Thyroid gland (tissue), 4 donors: ENCODE measurements around the gene PAMR1. TPM values are rescaled to one million over a fixed set of nuclear protein-coding genes. Genes with fewer than 3 reads are reported as not detected.

Experiments
- DNase-seq, 2 donors: peaks; one replicate each; pipeline ENCODE4 v3.0.0-alpha.2; 2019
- H3K27ac ChIP-seq, 3 donors: fragments of 200-600 bp; sonication (generic); 1 replicate in 2 of 3; 2 replicates in 1 of 3; pipeline ENCODE4 v1.5.1; 2016 to 2019; ENCODE audit warnings: mild to moderate bottlenecking in 1 of 3, moderate library complexity in 1 of 3
- H3K27me3 ChIP-seq: fragments of 200-600 bp; sonication (generic); one replicate; pipeline ENCODE4 v1.5.1; 2019
- H3K36me3 ChIP-seq, 2 donors: fragments of 200-600 bp; sonication (generic); one replicate each; pipeline ENCODE4 v1.5.1; 2016 to 2019
- H3K4me1 ChIP-seq, 2 donors: fragments of 200-600 bp; sonication (generic); one replicate each; pipeline ENCODE4 v1.5.1; 2017 to 2019
- H3K4me3 ChIP-seq, 3 donors: fragments of 200-600 bp; sonication (generic); replicated peaks in 1 of 3; 1 replicate in 2 of 3; 2 replicates in 1 of 3; pipeline ENCODE4 v1.5.1; 2016; ENCODE audit warnings: mild to moderate bottlenecking in 1 of 3
- H3K9me3 ChIP-seq: fragments of 200-600 bp; sonication (generic); one replicate; pipeline ENCODE4 v1.5.1; 2017
- CTCF ChIP-seq, 6 experiments: fragments of 200-600 bp in 3 of 6; fragments of 450-650 bp in 3 of 6; sonication (generic) in 3 of 6; IDR thresholded peaks; one replicate each; pipeline ENCODE4 v1.5.1; 2016 to 2019; ENCODE audit warnings: antibody characterized with exemption in 6 of 6, mild to moderate bottlenecking in 2 of 6, inconsistent platforms in 1 of 6, moderate library complexity in 1 of 6
- POLR2A ChIP-seq, 2 donors: fragments of 450-650 bp; IDR thresholded peaks; one replicate each; pipeline ENCODE4 v1.6.1; 2017; ENCODE audit warnings: antibody characterized with exemption in 2 of 2, mild to moderate bottlenecking in 2 of 2, moderate library complexity in 1 of 2
- WGBS, 2 donors: methylation state at CpG; one replicate each; pipeline ENCODE4 v1.1.5; 2017; 5-methylcytosine and 5-hydroxymethylcytosine counted together
- intact Hi-C: fragments of 100-400 bp; cut with DNase I; formaldehyde crosslinking; loops from one replicate; pipeline ENCODE4 v1.15.1; 2023
- total RNA-seq, 4 donors: library from RNA; depleted of rRNA; stranded (reverse); fragments of >200 nt; gene quantifications; one replicate each; pipeline ENCODE4 v1.2.3, GENCODE V29; 2016

Gene PAMR1
- total RNA-seq, 4 donors from 2014 or later: 1.2 to 16.4 (median 4.3) TPM

DNA sequence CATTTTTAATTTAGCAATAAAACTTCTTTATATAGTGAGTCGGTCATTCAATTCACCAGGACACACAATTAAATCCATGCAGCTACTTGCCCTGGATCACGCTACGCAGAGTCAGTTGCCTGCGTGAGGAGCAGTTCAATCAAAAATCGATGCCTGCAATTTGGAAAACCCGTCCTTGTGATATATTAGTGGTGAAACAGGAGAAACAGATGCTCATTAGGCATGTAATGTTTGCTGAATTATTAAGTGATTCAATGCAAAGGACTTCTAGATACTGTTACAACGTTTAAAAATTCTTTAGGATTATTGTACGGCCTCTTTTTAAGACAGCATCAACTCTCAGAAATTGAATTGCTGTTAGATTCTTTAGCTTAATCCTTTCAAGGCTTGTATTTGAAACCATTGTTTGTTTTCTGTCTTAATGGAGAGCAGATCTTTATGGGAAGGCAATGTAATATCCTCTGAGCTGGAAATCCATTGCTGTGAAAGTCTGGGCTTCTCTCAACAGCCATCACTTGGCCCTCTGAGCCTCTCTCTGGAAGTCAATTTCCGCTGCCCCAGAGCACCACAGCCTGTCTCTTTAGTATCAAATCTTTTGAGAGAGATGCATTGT is 20.1 kb upstream of the PAMR1 start:
- WGBS, 2 donors: 88 to 89% methylated on average over 9 of the region's 9 CpGs
- DNase-seq: no peak
- TF ChIP-seq CTCF (IDR thresholded peaks at IDR 0.05) (no peak), POLR2A (IDR thresholded peaks at IDR 0.05) (no peak)
- intact Hi-C loops: no loop called here
- H3K27ac ChIP-seq: no peak overlapping the region
- H3K27me3 ChIP-seq: no peaks in the 10 kb centered on the region
- no peaks in the 10 kb centered on the region for H3K9me3 ChIP-seq
- no peak overlapping the region for H3K4me3 ChIP-seq
- H3K36me3 ChIP-seq: no peaks in the 10 kb centered on the region
- no peaks in the 10 kb centered on the region for H3K4me1 ChIP-seq

GRCh38 chr11:35543481-35543880 is 18.1 kb upstream of the PAMR1 start:
- H3K4me3 ChIP-seq: no peak overlapping the region
- intact Hi-C loops: no loop called here
- no peak overlapping the region for H3K27ac ChIP-seq
- no peak for TF ChIP-seq POLR2A (IDR thresholded peaks at IDR 0.05)
- no peak for TF ChIP-seq CTCF (IDR thresholded peaks at IDR 0.05)
- WGBS, 2 donors: 67 to 75% methylated on average over 4 of the region's 4 CpGs
- DNase-seq: no peak
- no peaks in the 10 kb centered on the region for H3K27me3 ChIP-seq
- no peaks in the 10 kb centered on the region for H3K4me1 ChIP-seq
- H3K36me3 ChIP-seq: no peaks in the 10 kb centered on the region
- no peaks in the 10 kb centered on the region for H3K9me3 ChIP-seq

GRCh38 chr11:35541621-35542375 is 16.4 kb upstream of the PAMR1 start:
- intact Hi-C loops: no loop called here

GRCh38 chr11:35540526-35540925 is 15.1 kb upstream of the PAMR1 start:
- H3K27me3 ChIP-seq: no peaks in the 10 kb centered on the region
- no peaks in the 10 kb centered on the region for H3K36me3 ChIP-seq
- no peaks in the 10 kb centered on the region for H3K4me1 ChIP-seq
- TF ChIP-seq POLR2A (IDR thresholded peaks at IDR 0.05) (no peak), CTCF (IDR thresholded peaks at IDR 0.05) (no peak)
- H3K4me3 ChIP-seq: no peak overlapping the region
- 86 to 98% methylated on average over 3 of the region's 3 CpGs for WGBS, 2 donors
- no peak for DNase-seq
- intact Hi-C loops: no loop called here
- H3K9me3 ChIP-seq: no peaks in the 10 kb centered on the region
- H3K27ac ChIP-seq: no peak overlapping the region

More at GRCh38 chr11:35541621-35542375, 16.4 kb upstream of the PAMR1 start:
- Histone ChIP-seq H3K27me3 (no peaks in the 10 kb centered on the region), H3K36me3 (no peaks in the 10 kb centered on the region), H3K9me3 (no peaks in the 10 kb centered on the region), H3K4me1 (no peaks in the 10 kb centered on the region), H3K27ac (no peak overlapping the region), H3K4me3 (no peak overlapping the region)
- no peak for DNase-seq
- TF ChIP-seq POLR2A (IDR thresholded peaks at IDR 0.05) (no peak), CTCF (IDR thresholded peaks at IDR 0.05) (no peak)
- 48 to 52% methylated on average over 4 of the region's 4 CpGs for WGBS, 2 donors

DNA sequence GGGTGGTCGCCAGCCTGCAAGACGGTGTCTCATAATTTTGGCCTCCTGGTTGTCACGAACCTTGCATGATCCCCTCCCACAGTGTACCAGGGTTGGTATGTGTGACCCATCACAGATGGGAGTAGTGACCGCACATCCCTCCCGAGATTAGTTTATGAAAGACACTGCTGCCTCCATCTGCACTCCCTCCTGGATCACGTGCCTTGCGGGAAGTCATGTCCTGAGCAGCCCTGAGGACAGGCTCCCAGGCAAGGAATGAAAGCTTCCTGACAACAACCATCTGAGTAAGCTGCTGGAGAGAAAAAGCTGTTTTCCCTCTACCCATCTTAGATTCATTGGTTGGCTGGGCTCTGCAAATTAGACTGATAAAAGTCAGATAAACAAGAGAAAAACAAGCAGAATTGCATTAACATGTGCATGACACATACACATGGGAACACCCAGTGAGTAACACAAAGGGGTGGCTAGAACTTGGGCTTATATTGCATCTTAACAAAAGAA is 14.4 kb upstream of the PAMR1 start:
- H3K4me3 ChIP-seq: no peak overlapping the region
- H3K9me3 ChIP-seq: no peaks in the 10 kb centered on the region
- DNase-seq: peak; percentile 9 to 20
- H3K27me3 ChIP-seq: no peaks in the 10 kb centered on the region
- WGBS, 2 donors: 67 to 70% methylated on average over 7 of the region's 7 CpGs
- no peaks in the 10 kb centered on the region for H3K4me1 ChIP-seq
- no peaks in the 10 kb centered on the region for H3K36me3 ChIP-seq
- intact Hi-C loops: no loop called here
- H3K27ac ChIP-seq: no peak overlapping the region
- no peak for TF ChIP-seq POLR2A (IDR thresholded peaks at IDR 0.05)
- TF ChIP-seq CTCF (IDR thresholded peaks at IDR 0.05): no peak
